ENCODE results near the gene XPNPEP2.

Gene XPNPEP2

GRCh38 chrX:129802863-129803262, 64.1 kb downstream of the XPNPEP2 start:
- no peak for DNase-seq

- DNase-seq: no peak
Measured at GRCh38 chrX:129804806-129805205, 66.0 kb downstream of the XPNPEP2 start.

DNA sequence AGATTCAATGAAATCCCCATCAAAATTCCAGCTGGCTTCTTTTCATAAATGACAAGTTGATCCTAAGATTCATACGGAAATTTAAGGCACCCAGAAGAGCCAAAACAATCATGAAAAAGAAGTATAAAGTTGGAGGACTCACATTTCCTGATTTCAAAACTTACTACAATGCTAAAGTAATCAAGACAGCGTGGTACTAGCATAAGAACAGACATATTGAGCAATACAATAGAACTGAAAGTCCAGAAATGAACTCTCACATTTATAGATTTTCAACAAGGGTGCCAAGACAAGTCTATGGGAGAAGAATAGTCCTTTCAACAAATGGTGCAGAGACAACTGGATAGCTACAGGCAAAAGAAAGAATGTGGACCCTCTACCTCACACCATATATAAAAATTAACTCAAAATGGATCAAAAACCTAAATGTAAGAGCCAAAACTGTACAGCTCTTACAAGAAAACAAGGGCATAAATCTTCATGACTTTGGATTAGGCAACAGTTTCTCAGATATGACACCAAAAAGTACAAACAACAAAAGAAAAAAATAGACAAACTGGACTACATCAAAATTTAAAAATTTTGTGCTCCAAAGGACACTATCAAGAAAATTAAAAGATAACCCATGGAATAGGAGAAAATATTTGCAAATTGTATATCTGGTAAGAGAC, 69.5 kb downstream of the XPNPEP2 start:
- no peak for DNase-seq

DNA sequence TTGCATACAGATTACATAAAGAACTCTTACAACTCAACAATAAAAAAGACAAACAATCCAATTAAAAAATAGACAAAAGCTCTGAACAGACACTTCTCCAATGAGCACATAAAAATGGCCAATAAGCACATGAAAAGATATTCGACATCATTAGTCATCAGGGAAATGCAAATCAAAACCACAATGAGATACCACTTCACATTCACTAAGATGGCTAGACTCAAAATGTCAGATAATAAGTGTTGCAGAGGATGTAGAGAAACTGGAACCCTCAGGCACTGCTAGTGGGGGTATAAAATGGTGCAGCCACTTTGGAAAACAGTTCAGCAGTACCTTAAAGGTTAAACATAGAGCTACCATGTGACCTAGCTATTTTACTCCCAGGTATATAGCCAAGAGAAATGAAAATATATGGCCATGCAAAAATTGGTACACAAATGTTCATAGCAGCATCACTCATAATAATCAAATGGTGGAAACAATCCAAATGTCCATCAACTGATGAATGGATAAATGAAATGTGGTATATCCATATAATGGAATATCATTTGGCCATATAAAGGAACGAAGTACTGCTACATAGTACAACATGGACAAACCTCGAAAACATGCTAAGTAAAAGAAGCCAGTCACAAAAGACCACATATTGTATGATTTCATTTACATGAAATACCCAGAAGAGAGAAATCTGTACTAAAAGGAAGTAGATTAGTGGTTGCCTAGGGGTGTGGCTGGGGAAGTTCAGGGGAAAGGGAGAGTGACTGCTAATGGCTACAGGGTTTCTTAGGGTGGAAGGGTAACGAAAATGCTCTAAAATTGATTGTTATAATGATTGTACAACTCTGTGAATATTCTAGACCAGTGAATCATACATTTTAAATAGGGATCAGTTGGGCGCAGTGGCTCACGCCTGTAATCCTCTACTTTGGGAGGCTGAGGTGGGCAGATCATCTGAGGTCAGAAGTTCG, 70.3 kb downstream of the XPNPEP2 start:
- no peak for DNase-seq

DNA sequence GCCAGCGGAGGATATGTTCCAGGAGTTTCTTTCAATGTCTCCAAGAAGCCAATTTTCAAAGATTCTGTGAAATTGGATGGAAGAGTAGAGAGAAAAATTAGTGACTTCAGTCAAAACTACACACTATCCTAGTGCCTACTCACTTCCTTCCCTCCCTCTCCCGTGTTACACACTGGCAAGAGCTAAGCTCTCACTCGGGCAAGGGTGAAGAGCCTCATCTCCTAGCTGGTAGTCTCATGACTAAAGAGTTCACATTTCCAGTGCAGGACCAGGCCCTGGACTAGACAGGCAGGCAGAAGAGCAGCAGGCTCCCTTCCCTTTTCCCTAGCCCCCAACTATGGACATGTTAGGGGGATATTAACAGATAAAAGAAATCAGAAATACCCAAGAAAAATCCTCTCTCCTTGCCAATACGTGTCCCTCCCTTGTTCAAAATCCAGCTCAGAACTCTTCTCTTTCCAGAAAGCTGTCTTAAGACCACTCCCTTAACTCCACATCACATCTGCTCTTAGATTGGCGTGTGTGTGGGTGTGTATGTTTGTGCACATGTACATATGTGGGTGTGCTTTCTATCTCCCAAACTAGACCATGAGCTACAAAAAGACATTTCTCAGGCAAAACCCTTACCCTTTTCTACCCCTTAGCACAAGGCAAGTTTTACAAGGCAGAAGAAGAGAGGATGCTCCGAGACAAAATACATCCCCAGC, 75.0 kb downstream of the XPNPEP2 start:
- DNase-seq: no peak

DNA sequence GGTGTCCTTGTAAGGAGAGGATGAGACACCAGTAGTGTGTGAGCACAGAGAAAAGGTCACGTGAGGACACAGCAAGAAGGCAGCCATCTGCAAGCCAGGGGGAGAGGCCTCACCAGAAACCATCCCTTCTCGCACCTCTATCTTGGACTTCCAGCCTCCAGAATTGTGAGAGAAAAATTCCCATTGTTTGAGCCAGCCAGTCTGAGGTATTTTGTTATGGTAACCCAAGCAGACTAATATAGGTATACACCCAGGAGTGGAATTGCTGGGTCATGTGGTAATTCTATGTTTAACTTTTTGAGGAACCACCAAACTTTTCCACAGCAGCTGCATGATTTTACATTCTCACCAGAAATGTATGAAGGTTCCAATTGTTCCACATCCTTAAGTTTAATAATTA, 79.3 kb downstream of the XPNPEP2 start:
- DNase-seq: no peak

Measured in CD4-positive, alpha-beta T cell treated with Interleukin-15 for 1 hour (primary cell).